ENCODE data around the gene PPP2R3B.

Gene PPP2R3B

DNA sequence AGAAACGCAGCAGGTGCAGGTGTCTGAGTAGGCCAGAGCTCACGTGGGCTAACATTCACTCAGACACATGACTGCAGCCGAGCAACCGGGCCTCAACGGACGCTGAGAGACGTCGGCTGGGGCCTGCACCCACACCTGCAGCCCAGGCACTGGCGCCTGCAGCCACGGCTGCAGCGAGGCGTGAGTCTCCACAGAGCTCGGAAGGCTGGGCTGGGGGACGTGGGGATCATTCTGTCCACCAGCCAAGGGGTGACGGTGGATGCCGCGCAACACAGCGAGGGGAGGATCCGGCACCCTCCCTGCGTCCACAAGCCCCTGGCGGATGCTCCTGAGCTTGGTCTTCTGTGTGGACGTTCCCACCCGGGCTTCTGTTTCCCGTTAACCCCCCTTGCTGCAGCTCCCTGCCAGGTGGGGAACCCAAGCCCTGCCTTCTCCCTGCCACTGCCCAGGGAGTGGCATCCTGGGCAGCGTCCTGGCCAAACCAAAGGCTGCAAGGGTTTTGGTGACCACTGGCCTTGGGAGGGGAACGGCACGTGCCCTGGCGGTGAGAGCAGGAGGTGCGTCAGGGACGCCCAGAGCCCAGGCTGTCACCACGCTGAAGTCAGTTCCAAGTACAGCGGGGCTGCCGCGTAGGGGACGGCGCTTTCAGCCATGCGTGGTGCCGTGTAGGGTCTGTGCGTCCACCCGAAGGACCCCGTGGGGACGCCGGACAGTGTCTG lies 16.3 kb downstream of the PPP2R3B start:
- no peak for DNase-seq

DNA sequence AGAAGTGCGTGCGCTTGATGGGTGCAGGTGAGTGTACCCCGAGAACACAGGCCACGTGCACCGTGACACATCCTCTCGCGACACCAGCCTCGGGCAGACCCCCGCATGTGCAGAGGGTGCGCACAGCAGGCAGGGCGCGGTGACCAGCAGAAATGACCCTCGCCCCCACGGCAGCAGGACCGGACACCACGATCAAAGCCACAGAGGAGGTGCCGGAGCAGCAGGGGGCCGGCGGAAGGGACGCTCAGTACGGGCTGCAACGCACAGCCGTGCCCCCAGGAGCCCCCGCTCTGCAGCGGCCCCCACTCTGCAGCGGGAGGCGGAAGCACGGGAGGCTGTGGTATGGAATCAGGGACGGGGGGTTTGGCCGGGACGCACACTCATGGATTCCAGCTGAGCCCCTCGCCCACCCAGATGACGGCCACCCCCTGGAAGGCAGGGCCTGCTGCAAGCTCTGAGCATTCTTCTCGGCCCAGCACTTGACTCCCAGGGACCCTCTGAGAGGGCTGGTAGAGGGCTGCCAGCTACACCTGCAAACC lies 17.1 kb downstream of the PPP2R3B start:
- DNase-seq = no peak

DNA sequence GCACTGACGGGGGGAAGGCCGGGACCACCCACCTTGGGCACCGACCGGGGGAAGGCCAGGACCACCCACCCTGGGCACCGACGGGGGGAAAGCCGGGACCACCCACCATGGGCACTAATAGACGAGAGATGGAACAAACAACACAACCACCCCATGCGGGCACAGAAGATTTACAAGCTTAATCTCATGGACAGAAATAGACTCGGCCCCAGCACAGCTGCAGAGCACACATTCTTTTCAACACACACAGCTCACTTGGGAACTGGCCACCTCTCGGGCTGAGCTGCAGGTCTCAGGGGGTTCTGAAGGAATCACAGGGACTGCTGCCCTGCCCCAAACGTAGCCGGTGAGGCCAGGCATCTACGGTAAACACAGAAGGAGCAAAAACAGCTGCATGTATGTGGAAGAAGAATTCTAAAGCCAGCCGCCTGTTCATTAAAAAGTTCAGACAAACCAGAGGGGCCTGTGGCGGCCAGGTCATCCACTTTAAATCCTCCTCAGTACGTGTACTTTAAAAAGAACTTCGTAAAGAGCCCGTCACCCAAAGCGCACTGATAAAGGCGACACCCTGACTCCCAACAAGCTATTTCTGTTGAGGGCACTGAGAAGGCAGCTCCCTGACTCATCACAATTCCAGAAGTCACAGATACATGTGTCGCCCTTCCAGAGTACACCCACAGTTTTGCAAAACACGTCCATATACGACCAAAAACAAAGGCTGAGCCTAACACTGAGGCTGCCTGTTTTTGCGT lies 17.7 kb downstream of the PPP2R3B start:
- DNase-seq = no peak

DNA sequence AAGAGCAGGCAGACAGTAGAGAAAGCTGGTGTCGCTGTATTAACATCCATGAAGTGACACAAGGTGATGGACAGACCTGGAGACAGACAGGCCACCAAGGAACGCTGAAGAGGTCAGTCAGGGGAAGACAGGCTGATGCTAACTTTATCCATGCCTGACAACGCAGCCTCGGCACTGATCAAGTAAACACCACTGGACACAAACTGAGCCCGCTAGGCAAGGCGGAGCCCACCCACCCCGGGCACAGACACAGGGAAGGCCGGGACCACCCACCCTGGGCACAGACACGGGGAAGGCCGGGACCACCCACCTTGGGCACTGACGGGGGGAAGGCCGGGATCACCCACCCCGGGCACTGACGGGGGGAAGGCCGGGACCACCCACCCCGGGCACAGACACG lies 18.8 kb downstream of the PPP2R3B start:
- DNase-seq = no peak

DNA sequence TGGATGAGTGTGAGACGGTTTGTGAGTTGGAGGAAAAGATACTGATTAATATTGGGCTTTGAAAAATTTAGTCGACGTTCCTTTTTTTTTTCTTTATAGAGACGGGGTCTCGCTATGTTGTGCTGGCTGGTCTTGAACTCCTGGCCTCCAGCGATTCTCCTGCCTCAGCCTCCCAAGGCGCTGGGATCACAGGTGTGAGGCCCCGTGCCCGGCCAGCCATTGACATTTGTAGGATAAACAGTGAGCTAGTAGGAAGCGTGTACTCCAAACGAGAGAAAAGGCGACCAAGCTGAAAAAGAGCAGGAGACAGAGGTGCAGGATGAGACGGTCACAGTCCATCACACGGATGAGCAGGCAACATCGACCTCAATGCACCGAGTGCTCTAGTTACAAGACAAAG lies 19.4 kb downstream of the PPP2R3B start:
- DNase-seq = no peak

DNA sequence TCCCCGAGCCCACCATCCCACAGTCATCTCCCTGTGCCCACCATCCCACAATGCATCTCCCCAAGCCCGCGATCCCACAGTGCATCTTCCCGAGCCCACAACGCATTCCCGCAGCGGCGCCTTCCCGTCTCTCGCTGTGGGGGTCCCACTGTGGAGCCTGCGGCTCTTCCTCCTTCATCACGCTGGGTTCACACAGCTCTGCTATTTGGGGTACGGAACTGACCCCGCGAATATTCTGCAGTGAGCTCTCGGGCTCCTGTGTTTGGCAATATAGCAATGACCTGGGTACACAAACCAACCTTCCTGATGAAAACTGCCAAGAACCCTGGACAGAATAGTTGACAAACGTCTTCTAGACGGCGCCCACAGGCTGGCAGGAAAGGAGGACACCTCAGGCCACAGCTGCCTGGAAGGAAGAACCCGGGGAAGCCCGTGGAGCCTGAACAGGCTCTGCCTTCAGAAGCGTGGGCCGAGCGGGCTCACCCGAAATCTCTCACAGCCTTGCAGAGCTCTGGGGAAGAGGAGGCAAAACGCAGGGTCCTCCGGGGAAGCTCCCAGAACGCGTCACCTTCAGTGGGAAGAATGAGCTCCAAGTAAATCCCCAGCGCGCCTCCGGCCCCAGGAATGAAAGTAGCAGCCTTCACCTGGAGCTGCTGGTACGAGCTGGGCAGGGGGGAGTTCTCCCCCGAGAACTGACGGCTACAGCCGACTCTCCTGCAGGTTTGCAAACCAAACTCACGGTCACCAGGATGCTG lies 22.9 kb downstream of the PPP2R3B start:
- no peak for DNase-seq

DNA sequence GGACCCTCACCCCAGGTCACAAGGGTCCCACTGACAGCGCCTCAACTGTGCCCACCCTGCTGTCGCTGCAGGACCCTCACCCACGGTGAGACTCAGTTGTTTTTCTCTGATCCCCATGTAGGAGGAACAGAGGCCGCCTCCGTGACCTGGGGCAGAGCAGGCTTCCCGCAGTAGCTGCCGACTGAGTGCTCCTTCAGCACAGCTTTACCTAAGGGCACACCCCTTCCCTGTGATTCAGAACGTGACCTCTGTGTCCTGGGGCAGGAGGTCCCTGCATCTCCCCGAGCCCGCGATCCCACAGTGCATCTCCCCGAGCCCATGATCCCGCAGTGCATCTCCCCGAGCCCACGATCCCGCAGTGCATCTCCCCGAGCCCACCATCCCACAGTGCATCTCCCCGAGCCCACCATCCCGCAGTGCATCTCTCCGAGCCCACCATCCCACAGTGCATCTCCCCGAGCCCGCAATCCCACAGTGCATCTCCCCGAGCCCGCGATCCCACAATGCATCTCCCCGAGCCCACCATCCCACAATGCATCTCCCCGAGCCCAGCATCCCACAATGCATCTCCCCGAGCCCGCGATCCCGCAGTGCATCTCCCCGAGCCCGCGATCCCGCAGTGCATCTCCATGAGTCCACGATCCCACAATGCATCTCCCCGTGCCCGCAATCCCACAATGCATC lies 23.6 kb downstream of the PPP2R3B start:
- no peak for DNase-seq

DNA sequence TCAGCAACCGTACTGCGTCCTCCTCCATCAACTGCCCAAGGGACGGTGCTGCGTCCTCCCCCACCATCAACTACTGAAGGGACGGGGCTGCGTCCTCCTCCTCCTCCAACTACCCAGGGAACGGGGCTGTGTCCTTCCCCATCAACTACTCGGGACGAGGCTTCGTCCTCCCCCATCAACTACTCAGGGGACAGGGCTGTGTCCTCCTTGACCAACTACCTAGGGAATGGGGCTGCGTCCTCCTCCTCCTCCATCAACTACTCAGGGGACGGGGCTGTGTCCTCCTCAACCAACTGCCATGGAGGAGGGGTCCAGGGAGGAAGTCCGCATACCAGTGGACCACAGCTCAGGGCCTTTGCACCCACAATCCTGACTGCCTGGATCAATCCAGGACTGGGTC lies 24.4 kb downstream of the PPP2R3B start:
- DNase-seq = no peak

DNA sequence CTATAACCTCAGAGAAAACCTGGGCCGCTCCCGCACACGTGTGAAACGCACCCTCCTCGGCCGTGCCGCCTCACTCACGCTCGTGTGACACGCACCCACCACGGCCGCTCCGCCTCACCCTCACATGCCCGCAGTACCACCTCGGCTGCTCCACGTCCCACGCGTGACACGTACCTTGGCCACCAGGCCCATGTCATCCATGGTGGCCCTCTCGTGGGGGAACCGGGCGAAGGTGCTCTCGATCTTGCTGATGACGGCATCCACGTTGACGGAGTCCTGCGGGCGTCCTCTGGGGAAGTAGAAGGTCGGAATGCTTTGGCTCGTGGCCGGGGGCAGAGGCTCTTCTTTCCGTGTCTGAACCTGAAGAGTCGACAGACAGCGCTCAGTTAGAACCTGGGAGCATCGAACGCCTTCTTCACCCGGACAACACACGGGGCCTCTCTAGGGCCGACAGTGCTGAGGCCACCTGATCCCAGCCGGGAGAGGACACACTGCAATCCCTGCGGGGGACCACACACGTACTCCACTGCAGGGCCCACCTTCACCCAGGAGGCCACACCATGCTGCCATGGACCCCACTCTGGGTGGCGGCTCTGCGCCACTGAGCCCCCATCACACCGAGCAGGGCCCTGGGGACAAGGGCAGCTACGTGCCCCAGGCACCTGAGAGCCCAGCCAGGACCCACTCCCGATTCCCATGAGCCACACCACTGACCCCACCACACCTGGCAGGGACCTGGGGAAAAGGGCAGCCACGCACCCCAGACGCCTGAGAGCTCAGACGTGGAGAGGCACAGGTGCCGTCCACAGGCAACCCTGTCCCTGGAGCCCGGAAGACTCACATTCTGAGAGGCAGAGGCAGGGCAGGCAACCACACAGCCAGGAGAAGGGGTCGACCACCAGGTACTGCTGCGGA lies 25.2 kb downstream of the PPP2R3B start:
- no peak for DNase-seq

DNA sequence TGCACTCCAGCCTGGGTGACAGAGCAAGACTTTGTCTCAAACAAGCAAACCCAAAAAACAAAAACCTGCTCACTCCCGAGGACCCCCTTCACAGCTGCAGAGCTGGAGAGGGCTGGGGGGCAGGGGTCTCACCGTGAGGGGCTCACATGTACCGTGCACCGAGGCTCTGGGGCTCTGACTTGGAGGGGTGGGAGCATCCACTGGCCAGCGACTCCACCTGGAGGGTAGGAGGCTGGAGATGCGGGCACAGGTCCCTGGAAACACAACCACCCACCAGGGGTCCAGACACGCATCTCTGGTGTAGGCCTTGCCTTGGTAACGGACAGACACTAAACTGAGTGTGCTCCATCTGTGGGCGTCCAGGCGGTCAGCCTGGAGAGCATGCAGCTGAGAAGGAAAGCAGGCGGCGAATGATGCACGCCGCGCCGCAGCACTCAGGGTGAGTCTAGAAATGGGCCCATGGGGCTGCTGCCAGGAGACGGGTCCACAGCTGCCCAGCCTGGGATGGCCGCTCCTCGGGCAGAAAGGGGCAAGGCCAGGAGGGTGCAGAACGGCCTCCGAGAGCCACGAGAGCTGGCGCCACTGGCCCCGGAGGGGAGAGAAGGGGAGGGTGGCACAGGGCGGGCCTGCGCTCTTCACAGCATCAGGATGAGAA lies 26.1 kb downstream of the PPP2R3B start:
- no peak for DNase-seq

DNA sequence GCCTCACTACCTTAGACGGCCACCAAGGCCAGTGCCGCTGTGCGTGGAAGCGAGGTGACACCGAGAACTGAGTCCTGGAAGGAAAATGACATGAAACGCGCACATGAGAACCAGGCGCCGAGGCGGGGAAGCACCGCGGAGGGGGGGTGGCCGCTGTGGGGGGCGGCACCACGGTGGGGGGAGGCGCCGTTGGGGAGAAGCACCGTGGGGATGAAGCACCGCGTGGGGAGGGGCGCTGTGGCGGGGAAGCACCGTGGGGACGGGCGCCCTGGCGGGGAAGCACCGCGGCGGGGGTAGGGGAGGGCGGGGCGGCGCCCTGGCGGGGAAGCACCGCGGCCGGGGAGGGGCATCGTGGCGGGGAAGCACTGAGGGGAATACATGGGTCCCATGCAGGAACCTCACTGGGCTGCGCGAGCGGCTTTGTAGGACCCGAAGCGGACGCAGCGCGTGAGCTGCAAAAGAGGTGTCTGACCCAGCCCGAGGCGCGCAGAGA lies 28.0 kb downstream of the PPP2R3B start:
- DNase-seq = no peak

DNA sequence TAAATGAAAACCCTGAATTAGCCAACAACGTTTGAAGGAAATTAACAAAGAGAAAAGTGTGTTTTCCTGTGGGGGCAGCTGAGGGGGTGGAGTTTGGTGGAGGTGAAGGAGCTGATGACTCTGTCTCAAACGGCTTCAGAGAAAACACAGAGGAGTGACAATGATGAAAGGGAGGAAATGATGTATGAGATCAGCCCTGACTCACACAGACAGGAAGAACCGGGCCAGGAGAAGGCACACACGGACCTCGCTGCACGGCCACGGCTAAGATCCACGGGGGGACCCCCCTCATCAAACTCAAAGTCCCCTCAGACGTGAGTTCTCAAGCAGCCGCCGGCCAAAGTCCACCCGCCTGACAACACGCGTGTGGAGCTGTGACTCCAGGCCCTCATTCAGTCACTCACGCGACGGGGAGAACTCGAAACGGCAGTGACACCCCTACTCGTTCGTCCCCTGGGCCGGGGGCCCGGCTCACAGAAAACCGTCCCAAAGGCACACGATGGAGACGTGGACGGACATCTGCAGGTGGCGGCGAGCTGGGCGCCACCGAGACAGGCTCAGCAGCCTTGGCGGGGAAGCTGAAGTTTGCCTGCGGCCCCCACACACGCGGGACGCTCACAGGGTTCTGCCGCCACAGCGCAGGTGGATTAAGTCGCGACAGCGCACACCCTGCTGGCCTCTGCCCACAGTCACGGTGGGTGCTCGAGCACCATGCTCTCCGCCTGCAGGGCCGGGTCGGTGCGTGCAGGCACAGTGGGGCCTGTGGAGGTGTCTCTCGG lies 28.8 kb downstream of the PPP2R3B start:
- no peak for DNase-seq

DNA sequence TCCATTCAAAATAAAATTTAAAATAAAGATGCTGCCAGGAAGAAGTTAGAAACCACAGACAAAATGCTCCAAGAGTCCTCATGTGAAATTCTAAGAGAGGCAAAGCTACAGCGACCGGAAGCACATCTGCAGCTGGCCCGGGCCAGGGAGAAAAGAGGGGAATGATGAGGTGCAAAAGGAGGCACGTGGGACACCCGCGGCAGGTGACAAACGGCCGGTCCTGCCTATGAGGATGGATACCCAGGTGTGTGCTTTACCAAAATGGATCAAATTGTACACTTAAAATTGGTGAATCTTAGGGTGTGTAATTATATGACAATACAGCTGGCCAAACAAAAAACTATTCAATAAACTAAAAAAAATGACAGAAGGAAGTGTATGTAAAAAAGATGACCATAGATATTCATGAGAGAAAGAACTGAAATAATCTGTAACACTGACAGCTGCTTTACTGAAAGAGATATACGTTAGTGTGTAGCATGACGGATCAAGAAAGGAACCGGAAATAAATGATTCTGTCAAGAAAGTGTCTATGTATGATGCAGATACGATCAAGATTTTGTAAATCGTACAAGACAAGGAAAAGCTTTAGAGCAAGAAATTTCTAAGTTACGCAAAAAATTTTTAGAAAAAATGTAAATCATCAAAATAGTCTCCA lies 29.5 kb downstream of the PPP2R3B start:
- DNase-seq = no peak

DNA sequence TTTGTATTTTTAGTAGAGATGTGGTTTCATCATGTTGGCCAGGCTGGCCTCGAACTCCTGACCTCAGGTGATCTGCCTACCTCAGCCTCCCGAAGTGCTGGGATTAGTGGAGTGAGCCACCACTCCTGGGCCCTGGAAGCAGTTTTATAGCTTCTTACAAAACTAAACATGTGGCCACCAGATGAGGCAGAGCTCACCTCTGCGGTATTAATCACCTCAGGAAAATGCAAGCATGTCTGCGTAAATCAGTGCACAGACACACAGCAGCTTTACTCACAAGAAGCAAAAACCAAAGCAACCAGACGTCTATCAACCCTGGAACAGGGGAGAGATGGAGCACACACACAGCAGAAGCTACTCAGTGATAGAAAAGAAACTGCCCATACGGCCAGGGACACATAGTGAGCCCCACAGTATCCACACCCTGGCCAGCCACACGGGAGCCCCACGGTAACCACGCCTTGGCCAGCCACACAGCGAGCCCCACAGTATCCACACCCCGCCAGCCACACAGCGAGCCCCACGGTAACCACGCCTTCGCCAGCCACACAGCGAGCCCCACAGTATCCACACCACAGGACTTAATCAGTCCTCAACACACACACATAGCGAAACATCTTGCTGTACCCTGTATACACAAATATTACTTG lies 30.2 kb downstream of the PPP2R3B start:
- no peak for DNase-seq

DNA sequence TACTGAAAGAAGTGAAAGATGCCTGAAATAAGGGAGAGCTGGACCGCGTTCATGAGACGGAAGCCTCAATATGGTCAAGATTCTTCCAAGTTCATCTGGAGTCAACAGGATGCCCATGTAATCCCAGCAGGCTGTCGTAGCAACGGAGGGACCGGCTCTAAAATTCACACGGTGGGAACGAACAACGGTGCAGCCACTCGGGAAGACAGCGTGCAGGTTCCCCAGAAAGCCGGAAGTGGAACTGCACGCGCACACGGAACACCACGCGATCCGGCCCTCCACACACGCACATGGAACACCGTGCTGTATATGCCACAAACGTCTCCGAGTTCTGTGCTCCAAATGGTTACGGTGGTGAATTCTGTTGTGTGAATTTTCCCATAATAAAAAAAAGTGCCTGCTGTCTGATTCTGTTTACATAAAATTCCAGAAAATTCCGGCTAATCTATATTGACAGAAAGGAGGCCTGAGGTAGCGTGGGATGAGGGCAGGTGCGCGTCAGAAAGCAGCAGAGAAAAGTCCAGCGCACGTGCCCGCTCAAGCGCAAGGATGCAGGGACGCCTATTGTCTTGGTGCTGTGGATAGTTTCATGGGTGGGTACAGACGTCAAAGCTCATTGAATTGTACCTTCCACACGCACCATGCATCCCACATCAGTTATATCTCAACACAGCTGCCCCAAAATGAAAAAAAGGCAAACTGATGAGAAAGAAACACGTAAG lies 31.2 kb downstream of the PPP2R3B start:
- no peak for DNase-seq

DNA sequence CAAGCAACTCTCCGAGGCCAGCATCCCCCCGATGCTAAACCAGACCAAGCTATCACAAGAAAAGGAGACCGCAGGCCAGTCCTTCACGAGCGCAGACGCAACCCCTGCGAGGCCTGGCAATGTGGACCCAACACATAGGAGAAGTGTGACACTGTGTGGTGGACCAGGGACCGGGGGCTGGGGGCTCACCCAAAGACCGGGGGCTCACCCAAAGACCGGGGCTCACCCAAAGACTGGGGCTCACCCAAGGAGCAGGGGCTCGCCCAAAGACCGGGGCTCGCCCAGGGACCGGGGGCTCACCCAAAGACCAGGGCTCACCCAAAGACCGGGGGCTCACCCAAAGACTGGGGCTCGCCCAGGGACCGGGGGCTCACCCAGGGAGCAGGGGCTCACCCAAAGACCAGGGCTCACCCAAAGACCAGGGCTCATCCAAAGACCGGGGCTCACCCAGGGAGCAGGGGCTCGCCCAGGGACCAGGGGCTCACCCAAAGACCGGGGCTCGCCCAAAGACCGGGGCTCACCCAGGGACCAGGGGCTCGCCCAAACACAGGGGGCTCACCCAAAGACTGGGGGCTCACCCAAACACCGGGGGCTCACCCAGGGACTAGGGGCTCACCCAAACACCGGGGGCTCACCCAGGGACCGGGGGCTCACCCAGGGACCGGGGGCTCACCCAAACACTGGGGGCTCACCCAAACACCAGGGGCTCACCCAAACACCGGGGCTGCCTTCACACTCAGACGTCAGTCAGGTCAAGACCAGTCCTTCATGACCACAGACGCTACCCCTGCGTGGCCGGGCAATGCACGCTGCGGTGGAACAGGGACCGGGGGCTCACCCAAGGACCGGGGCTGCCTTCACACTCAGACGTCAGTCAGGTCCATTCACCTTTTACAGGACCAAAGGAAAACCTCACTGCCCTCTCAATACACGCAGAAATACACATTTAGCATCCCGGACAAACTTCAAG lies 32.9 kb downstream of the PPP2R3B start:
- DNase-seq = no peak
